Choroid plexus epithelial cell (primary cell): ENCODE data around the gene ZNHIT6.

Experiments used
- DNase-seq: peaks from one replicate; pipeline ENCODE4 v3.0.0-alpha.2; 2010; ENCODE audit warnings: low read depth
- H3K4me3 ChIP-seq: 2 replicates; pipeline ENCODE4 v1.5.1; 2011; ENCODE audit warnings: low read depth, mild to moderate bottlenecking, control low read depth, low read length, moderate library complexity
- CTCF ChIP-seq: conservative IDR thresholded peaks from 2 replicates; pipeline ENCODE4 v1.5.1; 2011; ENCODE audit warnings: low read depth, mild to moderate bottlenecking, control low read depth, inconsistent platforms, low read length, moderate library complexity

The ZNHIT6 gene

GRCh38 chr1:85692730-85693314 lies 15.4 kb downstream of the ZNHIT6 start:
- TF ChIP-seq CTCF: peak; percentile 55
- no peak overlapping the region for H3K4me3 ChIP-seq
- peak; percentile 85 for DNase-seq

- no peak for TF ChIP-seq CTCF
- H3K4me3 ChIP-seq: no peak overlapping the region
- DNase-seq: no peak
Measured at GRCh38 chr1:85689775-85690404, 18.3 kb downstream of the ZNHIT6 start.

GRCh38 chr1:85683292-85684025 lies 24.8 kb downstream of the ZNHIT6 start:
- no peak overlapping the region for H3K4me3 ChIP-seq
- no peak for TF ChIP-seq CTCF
- DNase-seq: no peak

GRCh38 chr1:85681087-85681486 lies 27.1 kb downstream of the ZNHIT6 start:
- no peak for TF ChIP-seq CTCF
- peak; percentile 74 for DNase-seq
- no peak overlapping the region for H3K4me3 ChIP-seq

- no peak for TF ChIP-seq CTCF
- no peak overlapping the region for H3K4me3 ChIP-seq
- DNase-seq: no peak
Measured at GRCh38 chr1:85678193-85678592, 30.0 kb downstream of the ZNHIT6 start.

GRCh38 chr1:85677656-85678055 lies 30.6 kb downstream of the ZNHIT6 start:
- no peak overlapping the region for H3K4me3 ChIP-seq
- no peak for TF ChIP-seq CTCF

More at GRCh38 chr1:85677656-85678055, 30.6 kb downstream of the ZNHIT6 start:
- DNase-seq: no peak
